Measurements from ENCODE around the gene WFS1. TPM values are rescaled to one million over a fixed set of nuclear protein-coding genes. Genes with fewer than 3 reads are reported as not detected.

Gene WFS1
- total and polyA plus RNA-seq, 2 donors (not counting 3 experiments of a cell fraction or from before 2014, with no cell fraction given), result 48.2 to 70.0 TPM

- H3K9me1 ChIP-seq (replicated peaks; ENCODE audit: control insufficient read depth, extremely low read depth, insufficient read depth, low read length), result no peaks in the 10 kb centered on the region
- H4K20me1 ChIP-seq (replicated peaks; ENCODE audit: control insufficient read depth, extremely low read depth, insufficient read depth, low read length), result no peaks in the 10 kb centered on the region
- dilution Hi-C loops (cut with MboI; ENCODE audit: extremely low pct_ligation_motif_present, low sequenced_read_pairs), result no loop called here
- no peak overlapping the region for H3K4me2 ChIP-seq (ENCODE audit: insufficient read depth, low read length)
- no peaks in the 10 kb centered on the region for H3K36me3 ChIP-seq (ENCODE audit: control insufficient read depth in 2 of 2, extremely low read depth in 1 of 2, insufficient read depth in 2 of 2, low read length in 2 of 2)
- no peak for DNase-seq (ENCODE audit: low read depth, low spot score)
- no peaks in the 10 kb centered on the region for H3K79me2 ChIP-seq (ENCODE audit: control insufficient read depth, insufficient read depth, low read length)
- no peak overlapping the region for H3K4me3 ChIP-seq (replicated peaks in 1 of 3; ENCODE audit: insufficient read depth in 1 of 3, low read depth in 1 of 3, low read length in 3 of 3)
- no peak for FAIRE-seq
- no peaks in the 10 kb centered on the region for H3K9me3 ChIP-seq (replicated peaks; ENCODE audit: control insufficient read depth, insufficient read depth, low read length)
- peaks cover 14% of the 10 kb centered on the region for H3K4me1 ChIP-seq (ENCODE audit: control insufficient read depth, extremely low read depth, insufficient read depth, low read length)
- H2AFZ ChIP-seq (ENCODE audit: low read depth, low read length), result no peak overlapping the region
- H3K27ac ChIP-seq (ENCODE audit: insufficient read depth, low read depth, low read length), result no peak overlapping the region
- no peak overlapping the region for H3K9ac ChIP-seq (replicated peaks; ENCODE audit: extremely low read depth, insufficient read depth, low read length)
- intact Hi-C loops (cut with micrococcal nuclease), result no loop called here
- BruUV-seq (replicated peaks), result no TSS peak
- no peak for TF ChIP-seq POLR2AphosphoS5 (IDR thresholded peaks at IDR 0.05; ENCODE audit: insufficient read depth, low read depth, low read length)
- TF ChIP-seq MYC (IDR thresholded peaks at IDR 0.05; ENCODE audit: low read depth, low read length), result no peak
- no peak for TF ChIP-seq FOS (IDR thresholded peaks at IDR 0.05; ENCODE audit: borderline replicate concordance, insufficient read depth, low read length)
- TF ChIP-seq, protein P1, sequence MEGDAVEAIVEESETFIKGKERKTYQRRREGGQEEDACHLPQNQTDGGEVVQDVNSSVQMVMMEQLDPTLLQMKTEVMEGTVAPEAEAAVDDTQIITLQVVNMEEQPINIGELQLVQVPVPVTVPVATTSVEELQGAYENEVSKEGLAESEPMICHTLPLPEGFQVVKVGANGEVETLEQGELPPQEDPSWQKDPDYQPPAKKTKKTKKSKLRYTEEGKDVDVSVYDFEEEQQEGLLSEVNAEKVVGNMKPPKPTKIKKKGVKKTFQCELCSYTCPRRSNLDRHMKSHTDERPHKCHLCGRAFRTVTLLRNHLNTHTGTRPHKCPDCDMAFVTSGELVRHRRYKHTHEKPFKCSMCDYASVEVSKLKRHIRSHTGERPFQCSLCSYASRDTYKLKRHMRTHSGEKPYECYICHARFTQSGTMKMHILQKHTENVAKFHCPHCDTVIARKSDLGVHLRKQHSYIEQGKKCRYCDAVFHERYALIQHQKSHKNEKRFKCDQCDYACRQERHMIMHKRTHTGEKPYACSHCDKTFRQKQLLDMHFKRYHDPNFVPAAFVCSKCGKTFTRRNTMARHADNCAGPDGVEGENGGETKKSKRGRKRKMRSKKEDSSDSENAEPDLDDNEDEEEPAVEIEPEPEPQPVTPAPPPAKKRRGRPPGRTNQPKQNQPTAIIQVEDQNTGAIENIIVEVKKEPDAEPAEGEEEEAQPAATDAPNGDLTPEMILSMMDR (IDR thresholded peaks at IDR 0.05; ENCODE audit: extremely low read depth in 1 of 2, insufficient read depth in 1 of 2, low read depth in 1 of 2, low read length in 2 of 2), result no peak
- TF ChIP-seq JUN (IDR thresholded peaks at IDR 0.05; ENCODE audit: borderline replicate concordance, insufficient read depth, insufficient read length, low read depth), result no peak
- H3K27me3 ChIP-seq (ENCODE audit: control insufficient read depth in 2 of 2, insufficient read depth in 2 of 2, low read length in 2 of 2), result no peaks in the 10 kb centered on the region
- POLR2A ChIA-PET, result no interaction called here
- CTCF ChIA-PET, result interaction anchor here (16.2 kb wide), 1 partner anchor 70 kb away, joined by 808 read pairs; no protein-coding TSS in a partner anchor
These were observed 51.7 kb downstream of the WFS1 start for GRCh38 chr4:6321361-6321760.
